PFSK-1 (cell line): ENCODE measurements around the gene FNBP1.

Experiments used
- POLR2AphosphoS5 ChIP-seq: IDR thresholded peaks from 2 replicates; pipeline ENCODE4 v1.6.1; 2012; ENCODE audit warnings: low read depth, mild to moderate bottlenecking, control low read depth, low read length, moderate library complexity
- TAF1 ChIP-seq: IDR thresholded peaks from 2 replicates; pipeline ENCODE4 v1.6.1; 2012; ENCODE audit warnings: low read length, control low read depth, borderline replicate concordance; ENCODE audit not compliant: insufficient read depth

GRCh38 chr9:130064621-130065020 lies 21.6 kb upstream of the FNBP1 start:
- TF ChIP-seq TAF1: no peak
- no peak for TF ChIP-seq POLR2AphosphoS5
